Karpas-422 (cell line): ENCODE results near the gene BUB1. TPM values are rescaled to one million over a fixed set of nuclear protein-coding genes. Genes with fewer than 3 reads are reported as not detected.

ENCODE experiments used
- DNase-seq: peaks from one replicate; pipeline ENCODE4 v3.0.0-alpha.2; 2015
- H2AFZ ChIP-seq: fragments of 200-600 bp; sonication (generic); 2 replicates; pipeline ENCODE4 v1.6.1; 2014; ENCODE audit warnings: antibody characterized with exemption, low read length, mixed read lengths
- H3K27ac ChIP-seq: fragments of 200-600 bp; sonication (generic); 2 replicates; pipeline ENCODE4 v1.5.1; 2014; ENCODE audit warnings: mild to moderate bottlenecking, low read length, moderate library complexity
- H3K27me3 ChIP-seq: fragments of 200-600 bp; sonication (generic); 2 replicates; pipeline ENCODE4 v1.6.1; 2014; ENCODE audit warnings: low read length, mixed read lengths
- H3K36me3 ChIP-seq: fragments of 200-600 bp; sonication (generic); 2 replicates; pipeline ENCODE4 v1.6.1; 2014; ENCODE audit warnings: low read length, mixed read lengths; ENCODE audit not compliant: insufficient read depth
- H3K4me1 ChIP-seq: fragments of 200-600 bp; sonication (generic); 2 replicates; pipeline ENCODE4 v1.6.1; 2014; ENCODE audit warnings: mild to moderate bottlenecking, low read length, mixed read lengths
- H3K4me2 ChIP-seq: fragments of 200-600 bp; sonication (generic); 2 replicates; pipeline ENCODE4 v1.6.1; 2014; ENCODE audit warnings: low read length, low read depth, mild to moderate bottlenecking; ENCODE audit not compliant: poor library complexity, severe bottlenecking
- H3K4me3 ChIP-seq: fragments of 200-600 bp; sonication (generic); 2 replicates; pipeline ENCODE4 v1.5.1; 2014; ENCODE audit warnings: mild to moderate bottlenecking, antibody characterized with exemption, low read length, mixed read lengths
- H3K79me2 ChIP-seq: fragments of 200-600 bp; sonication (generic); 2 replicates; pipeline ENCODE4 v1.6.1; 2014; ENCODE audit warnings: mild to moderate bottlenecking, low read length, mixed read lengths
- H3K9ac ChIP-seq: fragments of 200-600 bp; sonication (generic); 2 replicates; pipeline ENCODE4 v1.6.0; 2014; ENCODE audit warnings: low read length
- H3K9me2 ChIP-seq: fragments of 200-600 bp; sonication (generic), shearing (Covaris generic); replicated peaks from 2 replicates; pipeline ENCODE4 v1.6.0; 2014; ENCODE audit warnings: mild to moderate bottlenecking, low read length, moderate library complexity; ENCODE audit not compliant: insufficient read depth
- H3K9me3 ChIP-seq: fragments of 300-700, 200-600 bp; sonication (generic); 2 replicates; pipeline ENCODE4 v1.6.1; 2014; ENCODE audit warnings: low read length, mixed read lengths
- H4K20me1 ChIP-seq: fragments of 200-600 bp; sonication (generic); 2 replicates; pipeline ENCODE4 v1.6.1; 2014; ENCODE audit warnings: mild to moderate bottlenecking, antibody characterized with exemption, low read length, low read depth; ENCODE audit not compliant: insufficient read depth
- total RNA-seq: library from RNA; depleted of rRNA; stranded (reverse); fragments of >200 nt; shearing (Covaris generic); gene quantifications from 2 replicates; pipeline ENCODE4 v1.2.3, GENCODE V29; 2014; ENCODE audit warnings: low replicate concordance

The BUB1 gene
- total RNA-seq, 1 experiment from 2014 or later, result 60.9 TPM

- no peak overlapping the region for H3K9ac ChIP-seq
- no peaks in the 10 kb centered on the region for H3K9me2 ChIP-seq
Observed at GRCh38 chr2:110659248-110659647, 18.6 kb downstream of the BUB1 start.

GRCh38 chr2:110657724-110658305 lies 20.0 kb downstream of the BUB1 start:
- Histone ChIP-seq H3K4me3 (no peak overlapping the region), H3K36me3 (peaks cover 86% of the 10 kb centered on the region), H4K20me1 (no peaks in the 10 kb centered on the region), H3K9ac (no peak overlapping the region), H3K4me2 (no peak overlapping the region), H3K27me3 (no peaks in the 10 kb centered on the region), H3K9me3 (no peaks in the 10 kb centered on the region), H2AFZ (no peak overlapping the region), H3K79me2 (peaks cover 21% of the 10 kb centered on the region), H3K27ac (no peak overlapping the region), H3K9me2 (no peaks in the 10 kb centered on the region), H3K4me1 (no peaks in the 10 kb centered on the region)
- no peak for DNase-seq

More at GRCh38 chr2:110659248-110659647, 18.6 kb downstream of the BUB1 start:
- Histone ChIP-seq H4K20me1 (no peaks in the 10 kb centered on the region), H3K79me2 (peaks cover 29% of the 10 kb centered on the region), H3K4me1 (no peaks in the 10 kb centered on the region), H3K27ac (no peak overlapping the region), H3K36me3 (peaks cover 82% of the 10 kb centered on the region), H3K4me3 (no peak overlapping the region), H2AFZ (no peak overlapping the region), H3K27me3 (no peaks in the 10 kb centered on the region), H3K4me2 (no peak overlapping the region), H3K9me3 (no peaks in the 10 kb centered on the region)
- DNase-seq, result no peak

GRCh38 chr2:110655701-110656100 lies 22.2 kb downstream of the BUB1 start:
- no peak overlapping the region for H2AFZ ChIP-seq
- no peaks in the 10 kb centered on the region for H4K20me1 ChIP-seq
- peaks cover 18% of the 10 kb centered on the region for H3K79me2 ChIP-seq
- DNase-seq, result no peak
- H3K4me1 ChIP-seq, result no peaks in the 10 kb centered on the region
- H3K9me2 ChIP-seq, result no peaks in the 10 kb centered on the region
- no peaks in the 10 kb centered on the region for H3K27me3 ChIP-seq
- no peak overlapping the region for H3K9ac ChIP-seq
- H3K4me2 ChIP-seq, result no peak overlapping the region
- H3K27ac ChIP-seq, result no peak overlapping the region
- H3K4me3 ChIP-seq, result no peak overlapping the region
- H3K9me3 ChIP-seq, result no peaks in the 10 kb centered on the region
- peaks cover 86% of the 10 kb centered on the region for H3K36me3 ChIP-seq

- H3K9me3 ChIP-seq, result no peaks in the 10 kb centered on the region
- H3K4me3 ChIP-seq, result no peak overlapping the region
- H3K9ac ChIP-seq, result no peak overlapping the region
- H3K27me3 ChIP-seq, result no peaks in the 10 kb centered on the region
- H3K4me1 ChIP-seq, result no peaks in the 10 kb centered on the region
- H4K20me1 ChIP-seq, result no peaks in the 10 kb centered on the region
- no peaks in the 10 kb centered on the region for H3K9me2 ChIP-seq
- no peak overlapping the region for H3K27ac ChIP-seq
- peaks cover 26% of the 10 kb centered on the region for H3K79me2 ChIP-seq
- no peak overlapping the region for H3K4me2 ChIP-seq
- H2AFZ ChIP-seq, result no peak overlapping the region
- DNase-seq, result no peak
- H3K36me3 ChIP-seq, result peaks cover 92% of the 10 kb centered on the region
Observed at GRCh38 chr2:110653861-110654260, 24.0 kb downstream of the BUB1 start.

- Histone ChIP-seq H3K9me2 (no peaks in the 10 kb centered on the region), H3K4me1 (no peaks in the 10 kb centered on the region), H2AFZ (no peak overlapping the region), H3K9ac (no peak overlapping the region), H3K36me3 (peaks cover 88% of the 10 kb centered on the region), H3K27ac (no peak overlapping the region), H4K20me1 (no peaks in the 10 kb centered on the region), H3K4me2 (no peak overlapping the region), H3K9me3 (no peaks in the 10 kb centered on the region), H3K4me3 (no peak overlapping the region), H3K27me3 (no peaks in the 10 kb centered on the region), H3K79me2 (peaks cover 60% of the 10 kb centered on the region)
- no peak for DNase-seq
Observed at GRCh38 chr2:110650346-110650745, 27.5 kb downstream of the BUB1 start.

GRCh38 chr2:110647777-110648176 lies 30.1 kb downstream of the BUB1 start:
- H3K36me3 ChIP-seq, result peaks cover 81% of the 10 kb centered on the region
- no peak for DNase-seq
- H2AFZ ChIP-seq, result no peak overlapping the region
- no peak overlapping the region for H3K4me2 ChIP-seq
- no peaks in the 10 kb centered on the region for H3K9me3 ChIP-seq
- no peaks in the 10 kb centered on the region for H3K27me3 ChIP-seq
- H3K9ac ChIP-seq, result no peak overlapping the region
- H3K79me2 ChIP-seq, result peaks cover 75% of the 10 kb centered on the region
- no peak overlapping the region for H3K4me3 ChIP-seq
- no peaks in the 10 kb centered on the region for H4K20me1 ChIP-seq
- no peaks in the 10 kb centered on the region for H3K4me1 ChIP-seq
- no peaks in the 10 kb centered on the region for H3K9me2 ChIP-seq
- no peak overlapping the region for H3K27ac ChIP-seq

GRCh38 chr2:110645616-110646015 lies 32.2 kb downstream of the BUB1 start:
- H3K27me3 ChIP-seq, result no peaks in the 10 kb centered on the region
- H3K79me2 ChIP-seq, result peaks cover 67% of the 10 kb centered on the region
- H3K9ac ChIP-seq, result no peak overlapping the region
- no peak overlapping the region for H3K27ac ChIP-seq
- no peaks in the 10 kb centered on the region for H3K9me3 ChIP-seq
- H4K20me1 ChIP-seq, result no peaks in the 10 kb centered on the region
- H3K4me3 ChIP-seq, result no peak overlapping the region
- no peak overlapping the region for H2AFZ ChIP-seq
- no peak overlapping the region for H3K4me2 ChIP-seq
- no peaks in the 10 kb centered on the region for H3K4me1 ChIP-seq
- H3K36me3 ChIP-seq, result peaks cover 79% of the 10 kb centered on the region
- H3K9me2 ChIP-seq, result no peaks in the 10 kb centered on the region
- no peak for DNase-seq

- Histone ChIP-seq H3K27me3 (no peaks in the 10 kb centered on the region), H3K36me3 (peaks cover 79% of the 10 kb centered on the region), H3K79me2 (peaks cover 58% of the 10 kb centered on the region), H3K9me3 (no peaks in the 10 kb centered on the region), H3K4me1 (no peaks in the 10 kb centered on the region), H3K9ac (no peak overlapping the region), H3K4me3 (no peak overlapping the region), H3K27ac (no peak overlapping the region), H2AFZ (no peak overlapping the region), H4K20me1 (no peaks in the 10 kb centered on the region), H3K9me2 (no peaks in the 10 kb centered on the region), H3K4me2 (no peak overlapping the region)
- no peak for DNase-seq
Observed at GRCh38 chr2:110644357-110644756, 33.5 kb downstream of the BUB1 start.
